Urothelium cell line (cell line): ENCODE measurements around the gene DSG1.
"Not testable (repeated sequence)": the region's sequence is repeated elsewhere in the genome, so short reads cannot be mapped to it uniquely, and the experiment has no call there.

Experiments
- DNase-seq: peaks from one replicate; pipeline ENCODE4 v3.0.0; 2011; ENCODE audit warnings: low spot score, mixed read lengths
- FAIRE-seq: peaks from 2 replicates; lab custom pipeline; 2011; peaks lifted over from hg19 to GRCh38; lab: Jason Lieb, UNC

DSG1 gene

GRCh38 chr18:31317860-31318259 is at the start of gene DSG1:
Gene DSG1, plus strand, starts transcription at chr18:31318160. Its CDS starts 141 bp downstream, at chr18:31318301.
- no peak for FAIRE-seq

GRCh38 chr18:31268985-31269406 is 49.0 kb upstream of the DSG1 start:
- FAIRE-seq, result no peak

More at GRCh38 chr18:31317860-31318259, at the start of gene DSG1:
- no peak for DNase-seq

GRCh38 chr18:31269566-31269965 is 48.4 kb upstream of the DSG1 start:
- DNase-seq, result no peak
- no peak for FAIRE-seq

More at GRCh38 chr18:31268985-31269406, 49.0 kb upstream of the DSG1 start:
- DNase-seq, result no peak

GRCh38 chr18:31270578-31270977 is 47.4 kb upstream of the DSG1 start:
- FAIRE-seq (no peak), DNase-seq (no peak)

GRCh38 chr18:31273812-31274527 is 44.0 kb upstream of the DSG1 start:
- no peak for DNase-seq
- FAIRE-seq, result no peak

- no peak for DNase-seq
- FAIRE-seq, result no peak
Measured at GRCh38 chr18:31274931-31275330, 43.0 kb upstream of the DSG1 start.

GRCh38 chr18:31275722-31276463 is 42.1 kb upstream of the DSG1 start:
- DNase-seq (peak; percentile 4), FAIRE-seq (no peak)

GRCh38 chr18:31278609-31279071 is 39.3 kb upstream of the DSG1 start:
- no peak for FAIRE-seq
- no peak for DNase-seq

GRCh38 chr18:31280502-31280901 is 37.5 kb upstream of the DSG1 start:
- FAIRE-seq, result no peak
- DNase-seq, result no peak

- DNase-seq, result no peak
- no peak for FAIRE-seq
Measured at GRCh38 chr18:31281437-31281836, 36.5 kb upstream of the DSG1 start.

- not testable (repeated sequence) for FAIRE-seq, DNase-seq
Measured at GRCh38 chr18:31289446-31289845, 28.5 kb upstream of the DSG1 start.

- FAIRE-seq, result no peak
- DNase-seq, result no peak
Measured at GRCh38 chr18:31291688-31292087, 26.3 kb upstream of the DSG1 start.

GRCh38 chr18:31294199-31294747 is 23.7 kb upstream of the DSG1 start:
- DNase-seq, result no peak
- no peak for FAIRE-seq

- FAIRE-seq, result no peak
- no peak for DNase-seq
Measured at GRCh38 chr18:31297248-31297647, 20.7 kb upstream of the DSG1 start.

- DNase-seq (peak; percentile 3), FAIRE-seq (no peak)
Measured at GRCh38 chr18:31301201-31301655, 16.7 kb upstream of the DSG1 start.

GRCh38 chr18:31302991-31303390 is 15.0 kb upstream of the DSG1 start:
- no peak for FAIRE-seq
- DNase-seq, result peak; percentile 3

GRCh38 chr18:31303771-31304170 is 14.2 kb upstream of the DSG1 start:
- DNase-seq (no peak), FAIRE-seq (no peak)

GRCh38 chr18:31309115-31309514 is 8.8 kb upstream of the DSG1 start:
- no peak for FAIRE-seq

GRCh38 chr18:31316974-31317373 is 986 bp upstream of the DSG1 start:
- DNase-seq (no peak), FAIRE-seq (no peak)

More at GRCh38 chr18:31309115-31309514, 8.8 kb upstream of the DSG1 start:
- no peak for DNase-seq

GRCh38 chr18:31321719-31322118 is 3.8 kb downstream of the DSG1 start:
- FAIRE-seq (no peak), DNase-seq (no peak)

- DNase-seq (no peak), FAIRE-seq (no peak)
Measured at GRCh38 chr18:31325051-31325450, 7.1 kb downstream of the DSG1 start.
